ENCODE measurements around the gene SRCAP. TPM values are rescaled to one million over a fixed set of nuclear protein-coding genes. Genes with fewer than 3 reads are reported as not detected.

The SRCAP gene
- total RNA-seq, 1 donor from 2014 or later, result 4.6 TPM

DNA sequence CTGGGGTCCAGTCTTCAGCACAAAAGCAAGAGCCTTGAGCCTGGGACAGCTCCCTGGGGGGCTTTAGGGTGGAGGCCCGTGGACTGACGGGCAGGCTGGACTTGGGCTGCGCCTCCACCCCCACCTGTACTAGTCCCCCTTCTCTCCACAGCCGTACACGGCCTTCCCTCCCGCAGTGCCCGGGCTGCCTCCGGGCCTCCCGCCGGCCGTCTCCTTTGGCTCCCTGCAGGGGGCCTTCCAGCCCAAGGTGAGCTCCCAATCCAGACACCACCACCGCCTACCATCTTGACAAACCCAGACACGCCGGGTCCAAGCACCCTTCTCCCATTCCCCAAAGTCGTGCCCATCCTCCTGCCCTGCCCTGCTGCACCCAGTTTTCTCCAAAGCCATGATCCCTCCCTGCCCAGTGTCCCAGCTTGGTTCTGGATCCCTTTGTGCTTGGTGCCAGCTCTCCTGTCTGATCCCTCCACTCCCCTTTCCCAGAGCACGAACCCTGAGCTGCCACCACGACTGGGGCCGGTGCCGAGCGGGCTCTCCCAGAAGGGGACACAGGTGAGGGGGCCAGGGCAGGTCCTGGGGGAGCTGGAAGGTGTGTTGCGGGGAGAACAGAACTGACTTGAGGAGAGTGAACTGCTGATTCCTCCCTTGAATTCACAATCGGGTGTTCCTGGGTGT lies 33.7 kb upstream of the SRCAP start:
- peaks cover 24% of the 10 kb centered on the region for H3K79me2 ChIP-seq (ENCODE audit: low read depth)

DNA sequence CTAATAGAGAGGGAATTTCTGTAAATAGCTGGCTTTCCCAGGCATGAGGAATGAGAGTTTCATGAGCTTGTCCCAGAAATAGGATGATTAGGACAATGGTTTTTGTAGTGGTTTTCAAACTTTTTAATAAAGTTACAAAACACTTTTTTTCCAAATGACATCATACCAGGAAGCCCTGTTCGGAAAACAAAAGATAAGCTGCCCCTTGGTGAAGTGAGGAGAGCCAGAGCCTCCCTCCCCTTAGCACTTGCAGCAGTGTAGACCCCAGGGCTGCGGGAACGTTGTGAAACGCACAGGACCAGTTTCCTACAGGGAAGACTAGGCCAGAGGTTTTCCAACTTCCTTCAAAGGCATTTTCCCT lies 33.2 kb upstream of the SRCAP start:
- H3K27ac ChIP-seq, result no peak overlapping the region
- peaks cover 18% of the 10 kb centered on the region for H3K79me2 ChIP-seq (ENCODE audit: low read depth)
- H3K9ac ChIP-seq, result no peak overlapping the region
- H3K27me3 ChIP-seq, result no peaks in the 10 kb centered on the region
- H3K27ac Mint-ChIP-seq, result no peak overlapping the region
- no peaks in the 10 kb centered on the region for H3K27me3 Mint-ChIP-seq (ENCODE audit: insufficient read depth, low read depth)
- no peaks in the 10 kb centered on the region for H3K4me1 ChIP-seq
- DNase-seq (ENCODE audit: low spot score), result no peak
- H2AFZ ChIP-seq (replicated peaks), result no peak overlapping the region
- no peaks in the 10 kb centered on the region for H3F3A ChIP-seq (ENCODE audit: low read depth)
- H3K4me2 ChIP-seq, result no peak overlapping the region
- H3K4me3 ChIP-seq, result no peak overlapping the region
- H3K9me3 ChIP-seq (ENCODE audit: low read depth), result no peaks in the 10 kb centered on the region
- no peaks in the 10 kb centered on the region for H3K36me3 ChIP-seq
- no peak for TF ChIP-seq EZH2phosphoT487 (IDR thresholded peaks at IDR 0.05)
- no peak for TF ChIP-seq EZH2 (IDR thresholded peaks at IDR 0.05)
- TF ChIP-seq, protein P1, sequence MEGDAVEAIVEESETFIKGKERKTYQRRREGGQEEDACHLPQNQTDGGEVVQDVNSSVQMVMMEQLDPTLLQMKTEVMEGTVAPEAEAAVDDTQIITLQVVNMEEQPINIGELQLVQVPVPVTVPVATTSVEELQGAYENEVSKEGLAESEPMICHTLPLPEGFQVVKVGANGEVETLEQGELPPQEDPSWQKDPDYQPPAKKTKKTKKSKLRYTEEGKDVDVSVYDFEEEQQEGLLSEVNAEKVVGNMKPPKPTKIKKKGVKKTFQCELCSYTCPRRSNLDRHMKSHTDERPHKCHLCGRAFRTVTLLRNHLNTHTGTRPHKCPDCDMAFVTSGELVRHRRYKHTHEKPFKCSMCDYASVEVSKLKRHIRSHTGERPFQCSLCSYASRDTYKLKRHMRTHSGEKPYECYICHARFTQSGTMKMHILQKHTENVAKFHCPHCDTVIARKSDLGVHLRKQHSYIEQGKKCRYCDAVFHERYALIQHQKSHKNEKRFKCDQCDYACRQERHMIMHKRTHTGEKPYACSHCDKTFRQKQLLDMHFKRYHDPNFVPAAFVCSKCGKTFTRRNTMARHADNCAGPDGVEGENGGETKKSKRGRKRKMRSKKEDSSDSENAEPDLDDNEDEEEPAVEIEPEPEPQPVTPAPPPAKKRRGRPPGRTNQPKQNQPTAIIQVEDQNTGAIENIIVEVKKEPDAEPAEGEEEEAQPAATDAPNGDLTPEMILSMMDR (IDR thresholded peaks at IDR 0.05), result no peak
- H3K4me3 Mint-ChIP-seq, result no peak overlapping the region
- no peaks in the 10 kb centered on the region for H3K9me3 Mint-ChIP-seq
- peaks cover 17% of the 10 kb centered on the region for H3K4me1 Mint-ChIP-seq
- peaks cover 25% of the 10 kb centered on the region for H3K36me3 Mint-ChIP-seq
- H4K20me1 ChIP-seq (ENCODE audit: low read depth), result peaks cover 45% of the 10 kb centered on the region

More for the DNA sequence above, 33.7 kb upstream of the SRCAP start:
- H3K36me3 ChIP-seq, result no peaks in the 10 kb centered on the region
- peaks cover 22% of the 10 kb centered on the region for H3K4me1 Mint-ChIP-seq
- peaks cover 4% of the 10 kb centered on the region for H3K4me1 ChIP-seq
- no peaks in the 10 kb centered on the region for H3K9me3 Mint-ChIP-seq
- no peak overlapping the region for H2AFZ ChIP-seq (replicated peaks)
- no peaks in the 10 kb centered on the region for H3K27me3 Mint-ChIP-seq (ENCODE audit: insufficient read depth, low read depth)
- no peaks in the 10 kb centered on the region for H3K27me3 ChIP-seq
- no peak overlapping the region for H3K4me3 ChIP-seq
- no peak overlapping the region for H3K27ac ChIP-seq
- DNase-seq (ENCODE audit: low spot score), result no peak
- no peak overlapping the region for H3K9ac ChIP-seq
- no peak overlapping the region for H3K27ac Mint-ChIP-seq
- H4K20me1 ChIP-seq (ENCODE audit: low read depth), result peaks cover 50% of the 10 kb centered on the region
- no peaks in the 10 kb centered on the region for H3K9me3 ChIP-seq (ENCODE audit: low read depth)
- H3K4me3 Mint-ChIP-seq, result peak overlapping the region; percentile 21
- H3K36me3 Mint-ChIP-seq, result peaks cover 30% of the 10 kb centered on the region
- no peak overlapping the region for H3K4me2 ChIP-seq
- H3F3A ChIP-seq (ENCODE audit: low read depth), result no peaks in the 10 kb centered on the region
- TF ChIP-seq EZH2phosphoT487 (IDR thresholded peaks at IDR 0.05) (no peak), EZH2 (IDR thresholded peaks at IDR 0.05) (no peak)
- TF ChIP-seq, protein P1 (IDR thresholded peaks at IDR 0.05), result no peak

DNA sequence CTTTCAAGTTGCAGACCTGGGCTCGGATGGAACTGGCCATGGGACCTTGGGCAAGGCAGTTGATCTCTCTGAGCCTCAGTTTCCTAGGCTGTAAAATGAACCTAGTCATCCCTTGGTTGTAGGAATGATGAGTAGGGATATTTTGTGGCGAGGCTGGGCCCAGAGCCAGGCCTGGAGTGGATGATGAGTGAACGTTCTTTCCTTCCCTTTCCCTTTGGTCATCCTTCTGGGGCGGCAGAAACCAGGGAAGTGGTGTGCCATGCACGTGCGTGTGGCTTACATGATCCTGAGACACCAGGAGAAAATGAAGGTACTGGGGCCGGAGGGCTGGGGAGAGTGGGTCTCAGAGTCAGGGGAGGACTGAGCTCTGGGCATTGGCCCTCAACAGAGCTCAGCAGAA lies 32.3 kb upstream of the SRCAP start:
- Histone ChIP-seq H3K27ac (no peak overlapping the region), H3F3A (ENCODE audit: low read depth) (no peaks in the 10 kb centered on the region), H3K4me2 (no peak overlapping the region), H3K79me2 (ENCODE audit: low read depth) (peaks cover 11% of the 10 kb centered on the region), H3K4me3 (no peak overlapping the region), H2AFZ (replicated peaks) (no peak overlapping the region), H3K9ac (no peak overlapping the region), H3K9me3 (ENCODE audit: low read depth) (no peaks in the 10 kb centered on the region), H3K27me3 (peaks cover 2% of the 10 kb centered on the region), H3K4me1 (no peaks in the 10 kb centered on the region), H3K36me3 (no peaks in the 10 kb centered on the region), H4K20me1 (ENCODE audit: low read depth) (peaks cover 36% of the 10 kb centered on the region)
- Mint-ChIP-seq H3K27me3 (ENCODE audit: insufficient read depth, low read depth) (no peaks in the 10 kb centered on the region), H3K4me3 (no peak overlapping the region), H3K36me3 (peaks cover 21% of the 10 kb centered on the region), H3K4me1 (peaks cover 10% of the 10 kb centered on the region), H3K9me3 (no peaks in the 10 kb centered on the region), H3K27ac (no peak overlapping the region)
- TF ChIP-seq EZH2phosphoT487 (IDR thresholded peaks at IDR 0.05), result no peak
- TF ChIP-seq, protein P1 (IDR thresholded peaks at IDR 0.05), result no peak
- TF ChIP-seq EZH2 (IDR thresholded peaks at IDR 0.05), result no peak
- no peak for DNase-seq (ENCODE audit: low spot score)

Data from neural progenitor cell (in vitro differentiated cells).